Smooth muscle cell (in vitro differentiated cells): Measurements from ENCODE around the gene EVI2B. TPM values are rescaled to one million over a fixed set of nuclear protein-coding genes. Genes with fewer than 3 reads are reported as not detected.

ENCODE experiments used
- DNase-seq: peaks from one replicate; lab custom pipeline; 2025; ENCODE audit not compliant: unreplicated experiment; lab: John Stamatoyannopoulos, UW
- H2AFZ ChIP-seq: fragments of 200-600 bp; sonication (generic); 2 replicates; pipeline ENCODE4 v1.6.0; 2016; ENCODE audit warnings: antibody characterized with exemption, low read depth, mild to moderate bottlenecking
- H3F3A ChIP-seq: fragments of 200-600 bp; sonication (generic); 2 replicates; pipeline ENCODE4 v1.6.0; 2017; ENCODE audit warnings: antibody characterized with exemption, low read depth
- H3K27ac ChIP-seq: fragments of 200-600 bp; sonication (generic); 2 replicates; pipeline ENCODE4 v1.5.1; 2016; ENCODE audit warnings: low read depth, mild to moderate bottlenecking
- H3K27me3 ChIP-seq: fragments of 200-600 bp; sonication (generic); 2 replicates; pipeline ENCODE4 v1.6.1; 2016; ENCODE audit warnings: low read depth, mild to moderate bottlenecking
- H3K36me3 ChIP-seq: fragments of 200-600 bp; sonication (generic); 2 replicates; pipeline ENCODE4 v1.5.1; 2016; ENCODE audit warnings: low read depth
- H3K4me1 ChIP-seq: fragments of 200-600 bp; sonication (generic); 2 replicates; pipeline ENCODE4 v1.5.1; 2016; ENCODE audit warnings: low read depth
- H3K4me2 ChIP-seq: fragments of 200-600 bp; sonication (generic); 2 replicates; pipeline ENCODE4 v1.6.0; 2016; ENCODE audit warnings: mild to moderate bottlenecking
- H3K4me3 ChIP-seq: fragments of 200-600 bp; sonication (generic); 2 replicates; pipeline ENCODE4 v1.5.1; 2016; ENCODE audit warnings: mild to moderate bottlenecking
- H3K79me2 ChIP-seq: fragments of 200-600 bp; sonication (generic); 2 replicates; pipeline ENCODE4 v1.6.0; 2016; ENCODE audit warnings: low read depth, mild to moderate bottlenecking
- H3K9ac ChIP-seq: fragments of 200-600 bp; sonication (generic); 2 replicates; pipeline ENCODE4 v1.6.0; 2016; ENCODE audit warnings: low read depth
- H3K9me3 ChIP-seq: fragments of 200-600 bp; sonication (generic); replicated peaks from 2 replicates; pipeline ENCODE4 v1.5.1; 2016; ENCODE audit warnings: low read depth
- H4K20me1 ChIP-seq: fragments of 200-600 bp; sonication (generic); 2 replicates; pipeline ENCODE4 v1.6.0; 2016; ENCODE audit warnings: low read depth
- CTCF ChIP-seq: fragments of 200-600 bp; sonication (generic); IDR thresholded peaks from 2 replicates; pipeline ENCODE4 v1.5.1; 2017; ENCODE audit warnings: borderline replicate concordance, mild to moderate bottlenecking, antibody characterized with exemption; ENCODE audit not compliant: insufficient read depth, poor library complexity, severe bottlenecking
- WGBS: methylation state at CpG from one replicate; pipeline ENCODE4 v1.1.7; 2016; ENCODE audit warnings: low lambda C conversion rate; 5-methylcytosine and 5-hydroxymethylcytosine counted together
- polyA plus RNA-seq: library from polyadenylated mRNA; unstranded; fragments of >200 nt; fragmentation: Nextera tagmentation; extraction: Ambion mirVana; gene quantifications from 2 replicates; pipeline ENCODE4 v1.2.1, GENCODE V29; 2016
- total RNA-seq: library from RNA; depleted of rRNA; stranded (reverse); fragments of >200 nt; gene quantifications from 2 replicates; pipeline ENCODE4 v1.2.3, GENCODE V29; 2014

The EVI2B gene
- total and polyA plus RNA-seq, 2 experiments from 2014 or later: not detected

- Histone ChIP-seq H3K9me3 (no peaks in the 10 kb centered on the region), H3K79me2 (no peaks in the 10 kb centered on the region), H3K27me3 (no peaks in the 10 kb centered on the region), H3F3A (no peaks in the 10 kb centered on the region), H3K27ac (no peak overlapping the region), H4K20me1 (peaks cover 23% of the 10 kb centered on the region), H3K36me3 (no peaks in the 10 kb centered on the region), H3K4me1 (no peaks in the 10 kb centered on the region), H3K4me3 (no peak overlapping the region), H2AFZ (no peak overlapping the region), H3K4me2 (no peak overlapping the region), H3K9ac (no peak overlapping the region)
- TF ChIP-seq CTCF: no peak
- no peak for DNase-seq
- 97% methylated on average over 1 of the region's 1 CpG for WGBS
Measured at GRCh38 chr17:31286587-31286986, 27.3 kb downstream of the EVI2B start.

DNA sequence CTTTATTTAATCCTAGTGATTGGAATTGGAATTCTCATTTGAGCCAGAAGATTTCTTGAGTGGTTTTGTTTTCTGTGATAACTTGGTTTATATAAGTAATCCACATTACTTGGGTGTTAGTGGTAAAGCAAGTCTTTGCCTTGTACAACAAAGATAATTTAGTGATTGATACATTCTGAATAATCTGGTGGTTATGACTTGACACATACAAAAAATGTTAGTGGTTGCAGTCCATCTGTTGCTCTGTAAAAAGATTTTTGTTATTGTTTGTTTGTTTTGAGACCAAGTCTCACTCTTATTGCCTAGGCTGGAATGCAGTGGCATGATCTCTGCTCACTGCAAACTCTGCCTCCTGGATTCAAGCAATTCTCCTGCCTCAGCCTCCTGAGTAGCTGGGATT is 30.0 kb downstream of the EVI2B start:
- H3K27ac ChIP-seq: no peak overlapping the region
- H3K36me3 ChIP-seq: no peaks in the 10 kb centered on the region
- H2AFZ ChIP-seq: no peak overlapping the region
- no peaks in the 10 kb centered on the region for H3K79me2 ChIP-seq
- no peaks in the 10 kb centered on the region for H3F3A ChIP-seq
- TF ChIP-seq CTCF: no peak
- no peaks in the 10 kb centered on the region for H3K9me3 ChIP-seq
- H3K4me2 ChIP-seq: no peak overlapping the region
- peaks cover 23% of the 10 kb centered on the region for H4K20me1 ChIP-seq
- H3K4me3 ChIP-seq: no peak overlapping the region
- no peak overlapping the region for H3K9ac ChIP-seq
- no peaks in the 10 kb centered on the region for H3K4me1 ChIP-seq
- H3K27me3 ChIP-seq: no peaks in the 10 kb centered on the region
- DNase-seq: no peak

DNA sequence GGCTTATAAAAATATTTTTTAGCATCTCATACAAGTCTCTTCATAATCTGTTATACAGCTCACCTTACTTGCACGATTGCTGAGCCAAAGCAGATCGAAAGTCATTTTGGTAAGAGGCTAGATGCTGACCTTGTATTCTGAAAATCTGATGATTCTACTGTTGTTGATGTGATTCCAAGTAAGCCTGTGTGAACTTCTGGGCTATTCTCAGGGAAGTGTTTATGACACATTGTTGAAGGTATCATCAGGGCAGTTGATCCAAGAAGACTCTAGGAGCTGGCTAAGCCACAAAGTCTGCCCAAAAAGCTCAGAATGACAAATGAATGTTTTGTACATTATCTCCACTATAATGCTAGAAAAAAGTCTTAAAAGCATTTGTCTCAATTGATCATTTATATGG is 32.8 kb downstream of the EVI2B start:
- WGBS: 97% methylated on average over 2 of the region's 2 CpGs
- no peak for DNase-seq
- no peaks in the 10 kb centered on the region for H3K4me1 ChIP-seq

More for the DNA sequence above, 32.8 kb downstream of the EVI2B start:
- Histone ChIP-seq H2AFZ (no peak overlapping the region), H3F3A (no peaks in the 10 kb centered on the region), H3K9me3 (no peaks in the 10 kb centered on the region), H3K27ac (no peak overlapping the region), H3K36me3 (no peaks in the 10 kb centered on the region), H4K20me1 (peaks cover 18% of the 10 kb centered on the region), H3K27me3 (no peaks in the 10 kb centered on the region), H3K79me2 (no peaks in the 10 kb centered on the region), H3K9ac (no peak overlapping the region), H3K4me2 (no peak overlapping the region), H3K4me3 (no peak overlapping the region)
- no peak for TF ChIP-seq CTCF
